HepG2 (cell line): Measurements from ENCODE around the gene MRNIP. TPM values are rescaled to one million over a fixed set of nuclear protein-coding genes. Genes with fewer than 3 reads are reported as not detected.

Experiments used
- ATM ChIP-seq: fragments of 450-650 bp; IDR thresholded peaks from 2 replicates; pipeline ENCODE4 v1.7.1; 2017; ENCODE audit warnings: mild to moderate bottlenecking, borderline replicate concordance
- MAFK ChIP-seq, 2 experiments: IDR thresholded peaks in 1 of 2; conservative IDR thresholded peaks in 1 of 2; 2 replicates each; pipeline ENCODE4 v1.6.1; 2011; ENCODE audit warnings: improper control_type of control experiment in 2 of 2, low read length in 2 of 2
- MED1 ChIP-seq: sonication (generic); formaldehyde crosslinking; IDR thresholded peaks from 2 replicates; pipeline ENCODE4 v1.4.0; 2020; ENCODE audit warnings: missing genetic modification reagents
- NRL ChIP-seq: sonication (generic); formaldehyde crosslinking; IDR thresholded peaks from 2 replicates; pipeline ENCODE4 v1.5.0; 2020; ENCODE audit warnings: missing genetic modification reagents, mild to moderate bottlenecking, moderate library complexity, borderline replicate concordance
- SPEN ChIP-seq: sonication (generic); formaldehyde crosslinking; IDR thresholded peaks from 2 replicates; pipeline ENCODE4 v1.5.1; 2020; ENCODE audit warnings: low read depth, mild to moderate bottlenecking, missing genetic modification reagents
- STAG1 ChIP-seq: sonication (generic); formaldehyde crosslinking; IDR thresholded peaks from 2 replicates; pipeline ENCODE4 v1.4.0; 2020; ENCODE audit warnings: missing genetic modification reagents
- ZNF138 ChIP-seq: sonication (generic); formaldehyde crosslinking; IDR thresholded peaks from 2 replicates; pipeline ENCODE4 v1.5.0; 2020; ENCODE audit warnings: mild to moderate bottlenecking, low read depth, missing genetic modification reagents
- ZNF296 ChIP-seq: sonication (generic); formaldehyde crosslinking; conservative IDR thresholded peaks from 2 replicates; pipeline ENCODE4 v1.5.0; 2020; ENCODE audit warnings: mild to moderate bottlenecking, missing genetic modification reagents
- ZNF3 ChIP-seq: IDR thresholded peaks from 2 replicates; pipeline ENCODE4 v1.7.0; 2017; ENCODE audit warnings: inconsistent platforms
- ZNF430 ChIP-seq: sonication (generic); formaldehyde crosslinking; IDR thresholded peaks from 2 replicates; pipeline ENCODE4 v1.9.0; 2021; ENCODE audit warnings: mild to moderate bottlenecking, missing genetic modification reagents
- ZNF557 ChIP-seq: sonication (generic); formaldehyde crosslinking; IDR thresholded peaks from 2 replicates; pipeline ENCODE4 v1.4.0; 2020; ENCODE audit warnings: missing genetic modification reagents
- ZNF558 ChIP-seq: sonication (generic); formaldehyde crosslinking; IDR thresholded peaks from 2 replicates; pipeline ENCODE4 v1.9.0; 2022; ENCODE audit warnings: mild to moderate bottlenecking, missing genetic modification reagents, borderline replicate concordance
- ZSCAN29 ChIP-seq: sonication (generic); formaldehyde crosslinking; conservative IDR thresholded peaks from 2 replicates; pipeline ENCODE4 v1.4.0; 2020; ENCODE audit warnings: mild to moderate bottlenecking, missing genetic modification reagents
- polyA plus RNA-seq, 8 experiments: library from polyadenylated mRNA; depleted of rRNA in 3 of 8; stranded (reverse) in 7 of 8; unstranded in 1 of 8; fragments of >200 nt; fragmentation: Illumina TruSeq in 4 of 8; extraction: Trizol in 4 of 8; gene quantifications; 2 replicates each; pipeline versions ENCODE4 v1.2.1 to v1.2.3, GENCODE V29; 2011 to 2016; ENCODE audit warnings: low read depth in 4 of 8, missing spikeins in 1 of 8, mixed read lengths in 1 of 8; ENCODE audit not compliant: insufficient read depth in 1 of 8
- total RNA-seq, 5 experiments: library from RNA; depleted of rRNA; stranded (reverse); fragments of >200 nt; fragmentation: Illumina TruSeq; extraction: Trizol; gene quantifications; 2 replicates each; pipeline ENCODE4 v1.2.3, GENCODE V29; 2016; ENCODE audit warnings: low read depth in 1 of 5
- TF ChIP-seq, protein P1 (sequence below): sonication (generic); formaldehyde crosslinking; IDR thresholded peaks from 2 replicates; pipeline ENCODE4 v1.4.0; 2020; ENCODE audit warnings: missing genetic modification reagents
- TF ChIP-seq, protein P2 (sequence below): sonication (generic); formaldehyde crosslinking; IDR thresholded peaks from 2 replicates; pipeline ENCODE4 v1.9.0; 2021; ENCODE audit warnings: missing genetic modification reagents, borderline replicate concordance
- TF ChIP-seq, protein P3 (sequence below): sonication (generic); formaldehyde crosslinking; conservative IDR thresholded peaks from 2 replicates; pipeline ENCODE4 v1.8.0; 2022; ENCODE audit warnings: low read depth, missing genetic modification reagents
- TF ChIP-seq, protein P4 (sequence below): IDR thresholded peaks from 2 replicates; pipeline ENCODE4 v1.6.1; 2016; ENCODE audit warnings: mild to moderate bottlenecking, missing biosample characterization, missing genetic modification reagents
- TF ChIP-seq, protein P5 (sequence below): sonication (generic); formaldehyde crosslinking; IDR thresholded peaks from 2 replicates; pipeline ENCODE4 v1.4.0; 2020; ENCODE audit warnings: missing genetic modification reagents

The MRNIP gene
- total and polyA plus RNA-seq, 2 of the 13 experiments (the other 11 are each of a cell fraction or from before 2014, with no cell fraction given) = 15.5 to 34.1 TPM

DNA sequence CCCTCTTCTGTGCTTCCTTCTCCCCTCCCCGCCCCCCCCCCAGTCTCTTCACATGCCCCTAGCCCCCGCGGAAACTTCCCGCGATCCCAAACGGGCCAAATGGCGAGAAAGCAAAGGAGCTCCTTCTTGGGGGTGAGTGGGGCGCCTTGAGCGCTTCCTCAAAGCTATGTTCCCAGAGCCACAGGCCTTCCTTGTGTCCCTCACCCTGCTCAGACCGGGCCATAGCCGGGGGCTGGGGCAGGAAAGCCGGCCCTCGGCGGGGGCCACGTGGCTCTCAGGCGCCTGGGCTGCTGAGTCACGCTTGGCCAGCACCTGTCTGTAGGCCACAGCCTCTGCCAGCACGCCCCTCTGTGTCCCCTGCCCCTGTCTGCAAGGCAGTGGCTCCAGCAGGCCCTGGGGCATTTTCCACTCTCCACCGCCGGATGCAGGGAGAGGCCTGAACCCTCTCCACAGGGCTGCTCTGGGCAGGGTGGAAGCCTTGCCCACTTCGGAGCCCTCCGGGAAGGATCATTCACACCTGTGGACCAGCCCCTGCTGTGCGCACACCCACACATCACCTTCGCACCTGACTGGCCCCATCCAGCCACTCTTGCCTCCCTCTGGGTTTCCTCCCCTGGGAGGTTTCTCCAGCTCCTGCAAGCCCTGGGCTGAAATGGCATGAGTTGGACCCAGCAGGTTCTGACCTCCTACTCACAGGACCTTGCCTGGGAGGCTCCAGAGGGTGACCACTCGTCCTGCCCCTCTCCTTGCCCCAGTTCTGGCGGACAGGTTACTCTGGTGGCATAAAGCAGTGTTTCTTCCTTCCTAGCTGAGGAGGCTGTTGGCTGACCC, 39.1 kb downstream of the MRNIP start (continued):
- TF ChIP-seq, protein P1, sequence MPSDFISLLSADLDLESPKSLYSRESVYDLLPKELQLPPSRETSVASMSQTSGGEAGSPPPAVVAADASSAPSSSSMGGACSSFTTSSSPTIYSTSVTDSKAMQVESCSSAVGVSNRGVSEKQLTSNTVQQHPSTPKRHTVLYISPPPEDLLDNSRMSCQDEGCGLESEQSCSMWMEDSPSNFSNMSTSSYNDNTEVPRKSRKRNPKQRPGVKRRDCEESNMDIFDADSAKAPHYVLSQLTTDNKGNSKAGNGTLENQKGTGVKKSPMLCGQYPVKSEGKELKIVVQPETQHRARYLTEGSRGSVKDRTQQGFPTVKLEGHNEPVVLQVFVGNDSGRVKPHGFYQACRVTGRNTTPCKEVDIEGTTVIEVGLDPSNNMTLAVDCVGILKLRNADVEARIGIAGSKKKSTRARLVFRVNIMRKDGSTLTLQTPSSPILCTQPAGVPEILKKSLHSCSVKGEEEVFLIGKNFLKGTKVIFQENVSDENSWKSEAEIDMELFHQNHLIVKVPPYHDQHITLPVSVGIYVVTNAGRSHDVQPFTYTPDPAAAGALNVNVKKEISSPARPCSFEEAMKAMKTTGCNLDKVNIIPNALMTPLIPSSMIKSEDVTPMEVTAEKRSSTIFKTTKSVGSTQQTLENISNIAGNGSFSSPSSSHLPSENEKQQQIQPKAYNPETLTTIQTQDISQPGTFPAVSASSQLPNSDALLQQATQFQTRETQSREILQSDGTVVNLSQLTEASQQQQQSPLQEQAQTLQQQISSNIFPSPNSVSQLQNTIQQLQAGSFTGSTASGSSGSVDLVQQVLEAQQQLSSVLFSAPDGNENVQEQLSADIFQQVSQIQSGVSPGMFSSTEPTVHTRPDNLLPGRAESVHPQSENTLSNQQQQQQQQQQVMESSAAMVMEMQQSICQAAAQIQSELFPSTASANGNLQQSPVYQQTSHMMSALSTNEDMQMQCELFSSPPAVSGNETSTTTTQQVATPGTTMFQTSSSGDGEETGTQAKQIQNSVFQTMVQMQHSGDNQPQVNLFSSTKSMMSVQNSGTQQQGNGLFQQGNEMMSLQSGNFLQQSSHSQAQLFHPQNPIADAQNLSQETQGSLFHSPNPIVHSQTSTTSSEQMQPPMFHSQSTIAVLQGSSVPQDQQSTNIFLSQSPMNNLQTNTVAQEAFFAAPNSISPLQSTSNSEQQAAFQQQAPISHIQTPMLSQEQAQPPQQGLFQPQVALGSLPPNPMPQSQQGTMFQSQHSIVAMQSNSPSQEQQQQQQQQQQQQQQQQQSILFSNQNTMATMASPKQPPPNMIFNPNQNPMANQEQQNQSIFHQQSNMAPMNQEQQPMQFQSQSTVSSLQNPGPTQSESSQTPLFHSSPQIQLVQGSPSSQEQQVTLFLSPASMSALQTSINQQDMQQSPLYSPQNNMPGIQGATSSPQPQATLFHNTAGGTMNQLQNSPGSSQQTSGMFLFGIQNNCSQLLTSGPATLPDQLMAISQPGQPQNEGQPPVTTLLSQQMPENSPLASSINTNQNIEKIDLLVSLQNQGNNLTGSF (CRISPR knock-in tag) = peak; percentile 82
- TF ChIP-seq ZNF3 (CRISPR knock-in tag) = no peak; the same call in 1 of the 2 replicates
- TF ChIP-seq ATM = no peak
- TF ChIP-seq ZNF138 = no peak
- TF ChIP-seq, protein P2, sequence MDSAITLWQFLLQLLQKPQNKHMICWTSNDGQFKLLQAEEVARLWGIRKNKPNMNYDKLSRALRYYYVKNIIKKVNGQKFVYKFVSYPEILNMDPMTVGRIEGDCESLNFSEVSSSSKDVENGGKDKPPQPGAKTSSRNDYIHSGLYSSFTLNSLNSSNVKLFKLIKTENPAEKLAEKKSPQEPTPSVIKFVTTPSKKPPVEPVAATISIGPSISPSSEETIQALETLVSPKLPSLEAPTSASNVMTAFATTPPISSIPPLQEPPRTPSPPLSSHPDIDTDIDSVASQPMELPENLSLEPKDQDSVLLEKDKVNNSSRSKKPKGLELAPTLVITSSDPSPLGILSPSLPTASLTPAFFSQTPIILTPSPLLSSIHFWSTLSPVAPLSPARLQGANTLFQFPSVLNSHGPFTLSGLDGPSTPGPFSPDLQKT = no peak
- TF ChIP-seq, protein P3, sequence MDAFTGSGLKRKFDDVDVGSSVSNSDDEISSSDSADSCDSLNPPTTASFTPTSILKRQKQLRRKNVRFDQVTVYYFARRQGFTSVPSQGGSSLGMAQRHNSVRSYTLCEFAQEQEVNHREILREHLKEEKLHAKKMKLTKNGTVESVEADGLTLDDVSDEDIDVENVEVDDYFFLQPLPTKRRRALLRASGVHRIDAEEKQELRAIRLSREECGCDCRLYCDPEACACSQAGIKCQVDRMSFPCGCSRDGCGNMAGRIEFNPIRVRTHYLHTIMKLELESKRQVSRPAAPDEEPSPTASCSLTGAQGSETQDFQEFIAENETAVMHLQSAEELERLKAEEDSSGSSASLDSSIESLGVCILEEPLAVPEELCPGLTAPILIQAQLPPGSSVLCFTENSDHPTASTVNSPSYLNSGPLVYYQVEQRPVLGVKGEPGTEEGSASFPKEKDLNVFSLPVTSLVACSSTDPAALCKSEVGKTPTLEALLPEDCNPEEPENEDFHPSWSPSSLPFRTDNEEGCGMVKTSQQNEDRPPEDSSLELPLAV (CRISPR knock-in tag) = no peak
- peak; percentile 72; the same call in 1 of the 2 replicates for TF ChIP-seq ZNF557 (CRISPR knock-in tag)
- TF ChIP-seq, protein P4, sequence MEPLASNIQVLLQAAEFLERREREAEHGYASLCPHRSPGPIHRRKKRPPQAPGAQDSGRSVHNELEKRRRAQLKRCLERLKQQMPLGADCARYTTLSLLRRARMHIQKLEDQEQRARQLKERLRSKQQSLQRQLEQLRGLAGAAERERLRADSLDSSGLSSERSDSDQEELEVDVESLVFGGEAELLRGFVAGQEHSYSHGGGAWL (CRISPR knock-in tag) = peak; percentile 93
- TF ChIP-seq, protein P5, sequence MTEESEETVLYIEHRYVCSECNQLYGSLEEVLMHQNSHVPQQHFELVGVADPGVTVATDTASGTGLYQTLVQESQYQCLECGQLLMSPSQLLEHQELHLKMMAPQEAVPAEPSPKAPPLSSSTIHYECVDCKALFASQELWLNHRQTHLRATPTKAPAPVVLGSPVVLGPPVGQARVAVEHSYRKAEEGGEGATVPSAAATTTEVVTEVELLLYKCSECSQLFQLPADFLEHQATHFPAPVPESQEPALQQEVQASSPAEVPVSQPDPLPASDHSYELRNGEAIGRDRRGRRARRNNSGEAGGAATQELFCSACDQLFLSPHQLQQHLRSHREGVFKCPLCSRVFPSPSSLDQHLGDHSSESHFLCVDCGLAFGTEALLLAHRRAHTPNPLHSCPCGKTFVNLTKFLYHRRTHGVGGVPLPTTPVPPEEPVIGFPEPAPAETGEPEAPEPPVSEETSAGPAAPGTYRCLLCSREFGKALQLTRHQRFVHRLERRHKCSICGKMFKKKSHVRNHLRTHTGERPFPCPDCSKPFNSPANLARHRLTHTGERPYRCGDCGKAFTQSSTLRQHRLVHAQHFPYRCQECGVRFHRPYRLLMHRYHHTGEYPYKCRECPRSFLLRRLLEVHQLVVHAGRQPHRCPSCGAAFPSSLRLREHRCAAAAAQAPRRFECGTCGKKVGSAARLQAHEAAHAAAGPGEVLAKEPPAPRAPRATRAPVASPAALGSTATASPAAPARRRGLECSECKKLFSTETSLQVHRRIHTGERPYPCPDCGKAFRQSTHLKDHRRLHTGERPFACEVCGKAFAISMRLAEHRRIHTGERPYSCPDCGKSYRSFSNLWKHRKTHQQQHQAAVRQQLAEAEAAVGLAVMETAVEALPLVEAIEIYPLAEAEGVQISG = no peak
- peak; percentile 76 to 94 for TF ChIP-seq MAFK (conservative IDR thresholded peaks at IDR 0.05 in 1 of 2, IDR thresholded peaks at IDR 0.05 in 1 of 2; ENCODE audit: low read length in 2 of 2)
- no peak for TF ChIP-seq NRL (CRISPR knock-in tag)
- no peak for TF ChIP-seq SPEN (CRISPR knock-in tag)
- TF ChIP-seq MED1 (CRISPR knock-in tag) = no peak
- no peak; the same call in 1 of the 2 replicates for TF ChIP-seq ZNF558 (CRISPR knock-in tag)
- no peak for TF ChIP-seq ZSCAN29 (CRISPR knock-in tag)
- peak; percentile 71; the same call in 1 of the 2 replicates for TF ChIP-seq ZNF430 (CRISPR knock-in tag)
- TF ChIP-seq STAG1 (CRISPR knock-in tag) = peak; percentile 19
- TF ChIP-seq ZNF296 = no peak
